Dermis blood vessel endothelial cell (primary cell): ENCODE results near the gene TPD52L1. TPM values are rescaled to one million over a fixed set of nuclear protein-coding genes. Genes with fewer than 3 reads are reported as not detected.

ENCODE experiments used
- DNase-seq: peaks from one replicate; pipeline ENCODE4 v3.0.0; 2010
- total RNA-seq: library from RNA; depleted of rRNA; stranded (reverse); fragments of >200 nt; gene quantifications from 2 replicates; pipeline ENCODE4 v1.2.3, GENCODE V29; 2014

The TPD52L1 gene
- total RNA-seq, 1 donor from 2014 or later = 10.7 TPM

GRCh38 chr6:125211352-125211751, 57.8 kb downstream of the TPD52L1 start:
- DNase-seq = no peak

GRCh38 chr6:125212377-125212776, 58.8 kb downstream of the TPD52L1 start:
- DNase-seq = no peak

- no peak for DNase-seq
These were observed 60.4 kb downstream of the TPD52L1 start for GRCh38 chr6:125213939-125214338.

GRCh38 chr6:125215252-125215819, 61.8 kb downstream of the TPD52L1 start:
- no peak for DNase-seq

GRCh38 chr6:125216015-125216414, 62.4 kb downstream of the TPD52L1 start:
- DNase-seq = no peak

- DNase-seq = no peak
These were observed 63.8 kb downstream of the TPD52L1 start for GRCh38 chr6:125217369-125217768.

- no peak for DNase-seq
These were observed 64.4 kb downstream of the TPD52L1 start for GRCh38 chr6:125217992-125218391.

GRCh38 chr6:125219361-125219895, 65.9 kb downstream of the TPD52L1 start:
- DNase-seq = no peak

- no peak for DNase-seq
These were observed 67.1 kb downstream of the TPD52L1 start for GRCh38 chr6:125220712-125221111.

- no peak for DNase-seq
These were observed 69.2 kb downstream of the TPD52L1 start for GRCh38 chr6:125222531-125223455.

GRCh38 chr6:125224231-125224861, 70.8 kb downstream of the TPD52L1 start:
- no peak for DNase-seq

GRCh38 chr6:125227244-125227643, 73.7 kb downstream of the TPD52L1 start:
- no peak for DNase-seq

- no peak for DNase-seq
These were observed 75.5 kb downstream of the TPD52L1 start for GRCh38 chr6:125228981-125229479.

GRCh38 chr6:125230674-125231073, 77.1 kb downstream of the TPD52L1 start:
- no peak for DNase-seq

GRCh38 chr6:125231133-125231532, 77.6 kb downstream of the TPD52L1 start:
- no peak for DNase-seq

- DNase-seq = no peak
These were observed 78.2 kb downstream of the TPD52L1 start for GRCh38 chr6:125231574-125232343.

GRCh38 chr6:125232466-125232865, 78.9 kb downstream of the TPD52L1 start:
- DNase-seq = no peak

GRCh38 chr6:125233202-125233601, 79.6 kb downstream of the TPD52L1 start:
- DNase-seq = no peak

- DNase-seq = no peak
These were observed 83.2 kb downstream of the TPD52L1 start for GRCh38 chr6:125236536-125237327.

- no peak for DNase-seq
These were observed 84.2 kb downstream of the TPD52L1 start for GRCh38 chr6:125237764-125238163.

GRCh38 chr6:125245109-125245508, 91.5 kb downstream of the TPD52L1 start:
- DNase-seq = no peak
